Erythroblast (primary cell): ENCODE results near the gene TPM2.

Source experiments
- GATA1 ChIP-seq: IDR thresholded peaks from 2 replicates; pipeline ENCODE4 v1.6.1; 2011; ENCODE audit warnings: low read depth, mild to moderate bottlenecking, control low read depth, low read length, moderate library complexity
- POLR2A ChIP-seq: IDR thresholded peaks from 2 replicates; pipeline ENCODE4 v1.6.1; 2011; ENCODE audit warnings: mild to moderate bottlenecking, low read length

DNA sequence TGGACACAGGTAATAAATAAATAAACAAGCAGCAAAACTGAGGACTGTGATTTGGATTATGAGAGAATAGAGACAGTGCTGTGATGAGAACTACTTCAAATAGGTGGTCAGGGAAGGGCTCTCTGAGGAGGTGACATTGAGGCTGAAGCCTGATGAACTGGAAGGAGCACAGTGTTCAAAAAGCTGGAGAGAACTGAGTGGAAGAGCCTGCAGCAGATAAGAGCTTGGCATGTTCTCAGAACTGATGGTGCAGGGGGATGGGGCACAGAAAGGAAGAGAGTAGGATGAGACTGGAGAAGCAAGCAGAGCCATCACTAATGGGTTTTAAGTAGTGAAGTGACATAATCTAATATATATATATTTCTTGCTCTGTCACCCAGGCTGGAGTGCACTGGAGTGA lies 11.2 kb upstream of the TPM2 start:
- TF ChIP-seq POLR2A (no peak), GATA1 (no peak)
